ENCODE measurements around the gene KCNQ2. TPM values are rescaled to one million over a fixed set of nuclear protein-coding genes. Genes with fewer than 3 reads are reported as not detected.

The KCNQ2 gene
- total and polyA plus RNA-seq, 12 donors: 0.03 to 3.8 (median 1.4) TPM; not detected in 7

DNA sequence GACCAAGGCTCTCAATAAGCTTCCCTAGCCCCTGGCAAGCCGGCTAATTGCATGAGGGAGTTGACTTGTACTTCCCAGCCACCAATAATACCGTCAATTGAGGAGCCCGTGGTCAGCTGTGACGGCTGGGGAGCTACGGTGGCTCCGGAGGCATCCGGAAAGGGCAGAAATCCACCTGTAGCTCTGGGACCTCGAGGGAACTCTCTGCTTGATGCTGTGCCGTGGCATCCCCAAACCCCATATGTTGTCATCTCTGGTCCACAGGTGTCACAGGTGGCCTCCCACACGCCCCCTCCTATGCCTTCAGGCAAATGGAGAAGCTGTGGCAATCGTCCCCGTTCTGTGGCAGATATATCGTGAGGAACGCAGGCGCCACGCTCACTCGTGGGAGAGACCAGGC is 5.5 kb upstream of the KCNQ2 start:
- 67 to 68% methylated on average over 17 of the region's 17 CpGs for WGBS, 2 donors

DNA sequence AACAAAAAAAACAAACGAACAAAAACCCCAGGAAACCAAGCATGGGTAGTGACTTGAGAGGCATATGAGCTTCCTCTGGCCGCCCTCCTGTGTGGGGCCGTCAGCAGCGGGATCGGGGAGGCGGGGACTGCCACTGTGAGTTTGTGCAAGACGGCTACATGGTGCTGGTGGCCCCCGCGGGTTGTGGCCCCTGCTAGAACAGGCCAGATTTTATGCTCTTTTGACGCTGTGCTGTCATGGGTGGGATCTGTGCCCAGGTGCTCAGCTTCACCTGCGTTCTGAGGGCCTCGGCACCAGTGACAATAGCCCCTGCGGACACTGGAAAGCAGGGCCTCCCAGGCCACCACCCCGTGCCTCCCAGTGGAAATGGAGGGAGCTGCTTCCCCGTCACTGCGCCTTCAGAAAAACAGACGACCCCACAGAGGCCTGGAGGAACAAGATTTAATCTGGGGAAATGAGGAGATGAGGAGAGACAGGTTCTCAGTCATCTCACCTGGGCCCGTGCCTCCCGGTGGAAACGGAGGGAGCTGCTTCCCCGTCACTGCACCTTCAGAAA is 4.7 kb upstream of the KCNQ2 start:
- WGBS, 2 donors: 35 to 39% methylated on average over 21 of the region's 21 CpGs
- intact Hi-C loops (cut with DNase I): loop anchor here in 1 of 10 donors (10.0 kb wide), 1 partner anchor 1682 kb away; no protein-coding TSS in a partner anchor
- Histone ChIP-seq H3K9me3 (no peaks in the 10 kb centered on the region), H3K4me1 (peaks cover 0 to 1% (median 1%) of the 10 kb centered on the region in 9 donors), H3K27ac (no peak overlapping the region), H3K36me3 (no peaks in the 10 kb centered on the region), H3K4me3 (no peak overlapping the region), H3K27me3 (peaks cover 21 to 92% (median 87%) of the 10 kb centered on the region in 7 donors)
- TF ChIP-seq, protein P1, sequence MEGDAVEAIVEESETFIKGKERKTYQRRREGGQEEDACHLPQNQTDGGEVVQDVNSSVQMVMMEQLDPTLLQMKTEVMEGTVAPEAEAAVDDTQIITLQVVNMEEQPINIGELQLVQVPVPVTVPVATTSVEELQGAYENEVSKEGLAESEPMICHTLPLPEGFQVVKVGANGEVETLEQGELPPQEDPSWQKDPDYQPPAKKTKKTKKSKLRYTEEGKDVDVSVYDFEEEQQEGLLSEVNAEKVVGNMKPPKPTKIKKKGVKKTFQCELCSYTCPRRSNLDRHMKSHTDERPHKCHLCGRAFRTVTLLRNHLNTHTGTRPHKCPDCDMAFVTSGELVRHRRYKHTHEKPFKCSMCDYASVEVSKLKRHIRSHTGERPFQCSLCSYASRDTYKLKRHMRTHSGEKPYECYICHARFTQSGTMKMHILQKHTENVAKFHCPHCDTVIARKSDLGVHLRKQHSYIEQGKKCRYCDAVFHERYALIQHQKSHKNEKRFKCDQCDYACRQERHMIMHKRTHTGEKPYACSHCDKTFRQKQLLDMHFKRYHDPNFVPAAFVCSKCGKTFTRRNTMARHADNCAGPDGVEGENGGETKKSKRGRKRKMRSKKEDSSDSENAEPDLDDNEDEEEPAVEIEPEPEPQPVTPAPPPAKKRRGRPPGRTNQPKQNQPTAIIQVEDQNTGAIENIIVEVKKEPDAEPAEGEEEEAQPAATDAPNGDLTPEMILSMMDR (IDR thresholded peaks at IDR 0.05): no peak
- no peak for ATAC-seq
- DNase-seq: no peak

More for the DNA sequence above, 5.5 kb upstream of the KCNQ2 start:
- Histone ChIP-seq H3K36me3 (no peaks in the 10 kb centered on the region), H3K27me3 (peaks cover 19 to 96% (median 88%) of the 10 kb centered on the region in 7 donors), H3K9me3 (no peaks in the 10 kb centered on the region), H3K27ac (no peak overlapping the region), H3K4me3 (no peak overlapping the region), H3K4me1 (peaks cover 0 to 8% (median 4%) of the 10 kb centered on the region in 9 donors)
- intact Hi-C loops (cut with DNase I): loop anchor here in 1 of 10 donors (10.0 kb wide), 1 partner anchor 1683 kb away; no protein-coding TSS in a partner anchor
- DNase-seq (no peak), ATAC-seq (no peak)
- TF ChIP-seq, protein P1 (IDR thresholded peaks at IDR 0.05): no peak

DNA sequence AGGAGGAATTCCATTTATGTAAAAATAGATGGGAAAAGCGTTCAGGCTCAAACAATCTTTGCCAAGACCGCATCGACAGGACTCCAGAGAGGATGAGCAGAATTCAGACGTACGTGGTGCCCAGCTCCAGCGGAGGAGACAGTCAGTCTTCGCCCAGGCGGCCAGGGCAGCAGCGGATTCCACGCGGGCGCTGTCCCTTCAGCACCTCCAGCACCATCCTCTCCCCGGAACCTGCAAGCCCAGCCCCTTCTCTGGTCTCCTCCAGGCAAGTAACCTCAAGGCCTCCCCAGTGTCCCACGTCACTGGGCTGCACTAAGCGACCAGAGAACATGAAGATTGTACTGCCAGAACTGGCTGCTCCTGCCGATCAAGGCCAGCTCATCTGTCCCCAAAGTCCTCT is 2.8 kb upstream of the KCNQ2 start:
- 6 to 7% methylated on average over 16 of the region's 16 CpGs for whole genome bisulfite sequencing, 2 donors
- no peak for DNase-seq
- Histone ChIP-seq H3K4me3 (no peak overlapping the region), H3K4me1 (peaks cover 0 to 13% (median 9%) of the 10 kb centered on the region in 9 donors), H3K36me3 (no peaks in the 10 kb centered on the region), H3K27ac (no peak overlapping the region), H3K9me3 (no peaks in the 10 kb centered on the region), H3K27me3 (peaks cover 27 to 94% (median 90%) of the 10 kb centered on the region in 7 donors)
- TF ChIP-seq, protein P1 (IDR thresholded peaks at IDR 0.05): no peak
- intact Hi-C loops (cut with DNase I): loop anchor here in 1 of 10 donors (10.0 kb wide), 1 partner anchor 1680 kb away; no protein-coding TSS in a partner anchor
- ATAC-seq: peak in 5 of 8 donors; percentile 36 to 64 (median 54)

DNA sequence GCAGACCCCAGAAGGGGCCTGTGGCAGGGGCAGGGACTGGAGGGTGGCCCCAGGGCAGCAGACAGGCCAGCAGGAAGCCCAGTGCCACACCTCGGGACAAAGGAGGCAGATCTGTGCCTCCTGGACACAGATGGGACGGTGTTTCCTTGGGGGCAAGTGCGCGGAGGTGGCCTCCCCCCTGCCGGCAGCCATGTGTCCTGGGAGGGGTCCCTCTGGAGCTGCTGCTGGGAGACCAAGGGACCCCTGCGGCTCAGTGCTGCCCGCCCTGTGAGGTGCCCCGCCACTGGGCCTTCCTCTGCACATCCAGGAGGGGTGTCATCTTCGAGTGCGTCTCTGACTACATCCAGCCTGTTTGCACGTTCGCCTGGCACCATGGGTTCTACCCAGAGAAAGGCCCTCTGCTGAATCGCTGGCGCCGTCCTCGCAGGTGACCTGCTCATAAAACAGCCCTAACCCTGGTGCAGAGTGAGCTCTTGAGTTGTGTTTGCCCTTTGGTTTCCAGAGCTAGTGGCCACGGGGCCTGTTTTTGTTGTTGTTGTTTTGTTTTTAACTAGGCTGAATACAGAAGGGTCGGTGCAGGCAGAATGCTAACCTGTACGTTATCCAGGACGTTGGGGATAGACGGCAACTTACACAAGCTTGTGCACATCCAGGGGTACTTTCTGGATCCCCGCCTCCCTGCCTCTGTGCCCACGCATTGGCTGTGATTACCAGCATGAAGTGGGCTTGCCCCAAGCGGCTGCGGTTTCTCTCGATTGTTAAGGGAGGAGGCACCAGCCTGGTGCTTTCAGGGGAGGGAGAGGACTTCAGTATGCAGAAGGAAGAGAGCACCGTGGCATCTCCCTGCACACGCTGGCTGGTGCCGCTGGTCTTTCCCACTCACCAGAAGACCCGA is 1.3 kb upstream of the KCNQ2 start:
- no peak for ATAC-seq
- Histone ChIP-seq H3K27me3 (peaks cover 23 to 94% (median 90%) of the 10 kb centered on the region in 7 donors), H3K9me3 (no peaks in the 10 kb centered on the region), H3K36me3 (no peaks in the 10 kb centered on the region), H3K27ac (no peak overlapping the region), H3K4me1 (peaks cover 0 to 13% (median 9%) of the 10 kb centered on the region in 9 donors), H3K4me3 (peak overlapping the region in 1 of 10 donors; percentile 12)
- WGBS, 2 donors: 33 to 40% methylated on average over 30 of the region's 30 CpGs
- no peak for DNase-seq
- intact Hi-C loops (cut with DNase I): loop anchor here in 1 of 10 donors (10.0 kb wide), 1 partner anchor 1679 kb away; no protein-coding TSS in a partner anchor
- TF ChIP-seq, protein P1 (IDR thresholded peaks at IDR 0.05): no peak

Measured in heart right ventricle (tissue), 16 donors.